Prostate gland (tissue), 2 donors: Measurements from ENCODE around the gene RAMACL. TPM values are rescaled to one million over a fixed set of nuclear protein-coding genes. Genes with fewer than 3 reads are reported as not detected.

Source experiments
- DNase-seq: peaks from one replicate; pipeline ENCODE4 v3.0.0-alpha.2; 2019; ENCODE audit warnings: low spot score
- H3K27ac ChIP-seq, 2 donors: fragments of 200-600 bp; sonication (generic); 2 replicates each; pipeline ENCODE4 v1.5.1; 2017 to 2019
- H3K27me3 ChIP-seq: fragments of 200-600 bp; sonication (generic); replicated peaks from 2 replicates; pipeline ENCODE4 v1.5.1; 2019; ENCODE audit not compliant: insufficient read depth
- H3K36me3 ChIP-seq, 2 donors: fragments of 200-600 bp; sonication (generic); 1 replicate in 1 of 2; 2 replicates in 1 of 2; pipeline versions ENCODE4 v1.5.1 to v1.8.1; 2017 to 2019
- H3K4me1 ChIP-seq: fragments of 200-600 bp; sonication (generic); replicated peaks from 2 replicates; pipeline ENCODE4 v1.5.1; 2019
- H3K4me3 ChIP-seq, 2 donors: fragments of 200-600 bp; sonication (generic); 2 replicates each; pipeline ENCODE4 v1.5.1; 2017 to 2019
- H3K9me3 ChIP-seq: fragments of 200-600 bp; sonication (generic); 2 replicates; pipeline ENCODE4 v1.5.1; 2017
- CTCF ChIP-seq, 4 experiments: fragments of 200-600 bp in 2 of 4; fragments of 450-650 bp in 2 of 4; sonication (generic) in 2 of 4; IDR thresholded peaks; 1 replicate in 3 of 4; 2 replicates in 1 of 4; pipeline ENCODE4 v1.5.1; 2016 to 2019; ENCODE audit warnings: antibody characterized with exemption in 4 of 4, mild to moderate bottlenecking in 2 of 4, moderate library complexity in 2 of 4
- POLR2A ChIP-seq: fragments of 450-650 bp; IDR thresholded peaks from one replicate; pipeline ENCODE4 v1.6.1; 2016; ENCODE audit warnings: antibody characterized with exemption, mild to moderate bottlenecking
- POLR2AphosphoS5 ChIP-seq: sonication (generic); formaldehyde crosslinking; IDR thresholded peaks from one replicate; pipeline ENCODE4 v1.6.1; 2017; ENCODE audit warnings: antibody characterized with exemption
- WGBS: methylation state at CpG from one replicate; pipeline ENCODE4 v1.1.5; 2018; 5-methylcytosine and 5-hydroxymethylcytosine counted together
- intact Hi-C: fragments of 100-400 bp; cut with DNase I; formaldehyde crosslinking; loops from one replicate; pipeline ENCODE4 v1.14.2; 2022
- total RNA-seq, 2 donors: library from RNA; depleted of rRNA; stranded (reverse); fragments of >200 nt; gene quantifications; one replicate each; pipeline ENCODE4 v1.1.0, GENCODE V29; 2016

Gene RAMACL
- total RNA-seq, 2 donors from 2014 or later: 0.68 to 1.1 TPM

GRCh38 chr6:166559211-166559610, 27.3 kb downstream of the RAMACL start:
- TF ChIP-seq CTCF (IDR thresholded peaks at IDR 0.05): no peak
- no peak for TF ChIP-seq POLR2AphosphoS5
- TF ChIP-seq POLR2A: no peak
- Histone ChIP-seq H3K27me3 (no peaks in the 10 kb centered on the region), H3K4me3 (no peak overlapping the region), H3K4me1 (no peaks in the 10 kb centered on the region), H3K27ac (no peak overlapping the region), H3K36me3 (no peaks in the 10 kb centered on the region), H3K9me3 (no peaks in the 10 kb centered on the region)
- intact Hi-C loops: loop anchor here (5.0 kb wide), 1 partner anchor 68 kb away; the partner anchor contains the start of gene RPS6KA2
- DNase-seq: no peak
- WGBS: 97% methylated on average over 5 of the region's 5 CpGs

GRCh38 chr6:166558156-166559005, 28.1 kb downstream of the RAMACL start:
- no peak overlapping the region for H3K4me3 ChIP-seq
- no peak for DNase-seq
- H3K36me3 ChIP-seq: no peaks in the 10 kb centered on the region
- H3K4me1 ChIP-seq: no peaks in the 10 kb centered on the region
- H3K27me3 ChIP-seq: no peaks in the 10 kb centered on the region
- peak overlapping the region in 1 of 2 donors; percentile 81 for H3K27ac ChIP-seq
- TF ChIP-seq CTCF (IDR thresholded peaks at IDR 0.05): no peak
- no peak for TF ChIP-seq POLR2AphosphoS5
- TF ChIP-seq POLR2A: no peak
- WGBS: 95% methylated on average over 12 of the region's 12 CpGs
- intact Hi-C loops: loop anchor here (5.0 kb wide), 1 partner anchor 69 kb away; the partner anchor contains the start of gene RPS6KA2
- H3K9me3 ChIP-seq: no peaks in the 10 kb centered on the region

- H3K4me3 ChIP-seq: peak overlapping the region in 1 of 2 donors; percentile 19
- no peaks in the 10 kb centered on the region for H3K4me1 ChIP-seq
- TF ChIP-seq POLR2AphosphoS5: peak; percentile 97
- TF ChIP-seq POLR2A: peak; percentile 69
- TF ChIP-seq CTCF (IDR thresholded peaks at IDR 0.05): peak in 1 of 4 experiments; percentile 17
- no peaks in the 10 kb centered on the region for H3K27me3 ChIP-seq
- no peaks in the 10 kb centered on the region for H3K36me3 ChIP-seq
- 29% methylated on average over 16 of the region's 16 CpGs for WGBS
- intact Hi-C loops: loop anchor here (5.0 kb wide), 1 partner anchor 70 kb away; the partner anchor contains the start of gene RPS6KA2
- H3K9me3 ChIP-seq: no peaks in the 10 kb centered on the region
- H3K27ac ChIP-seq: peak overlapping the region; percentile 74 to 81
- DNase-seq: peak; percentile 98
These were observed 29.6 kb downstream of the RAMACL start for GRCh38 chr6:166556863-166557322.

- no peak for DNase-seq
- Histone ChIP-seq H3K27me3 (no peaks in the 10 kb centered on the region), H3K4me1 (no peaks in the 10 kb centered on the region), H3K4me3 (no peak overlapping the region), H3K27ac (peak overlapping the region; percentile 74 to 81), H3K36me3 (no peaks in the 10 kb centered on the region), H3K9me3 (no peaks in the 10 kb centered on the region)
- TF ChIP-seq CTCF (IDR thresholded peaks at IDR 0.05): no peak
- TF ChIP-seq POLR2AphosphoS5: no peak
- no peak for TF ChIP-seq POLR2A
- intact Hi-C loops: loop anchor here (5.0 kb wide), 1 partner anchor 71 kb away; the partner anchor contains the start of gene RPS6KA2
These were observed 30.1 kb downstream of the RAMACL start for GRCh38 chr6:166556336-166556735.
